Stimulated activated memory B cell treated with anti-CD40 and anti-IgM and Interleukin-4, amounts not matched to agents 10 μg/mL and 1 μg/mL and 100 μg/mL, for 72 hours (primary cell): ENCODE measurements around the gene ILDR2.

Experiments
- ATAC-seq: fragments of 150-1000 bp; cut with Tn5 transposase; 2 replicates; pipeline ENCODE4 v1.10.0; 2021
- H3K27ac Mint-ChIP-seq: one replicate; pipeline ENCODE4 v1.8.0; 2022; ENCODE audit warnings: mild to moderate bottlenecking, mixed read lengths
- H3K27me3 Mint-ChIP-seq: one replicate; pipeline ENCODE4 v1.8.0; 2022; ENCODE audit warnings: mixed read lengths
- H3K36me3 Mint-ChIP-seq: one replicate; pipeline ENCODE4 v1.8.0; 2022; ENCODE audit warnings: mixed read lengths
- H3K4me1 Mint-ChIP-seq: one replicate; pipeline ENCODE4 v1.8.0; 2022; ENCODE audit warnings: mixed read lengths
- H3K4me3 Mint-ChIP-seq: one replicate; pipeline ENCODE4 v1.8.0; 2022; ENCODE audit warnings: mild to moderate bottlenecking, moderate library complexity, mixed read lengths
- H3K9me3 Mint-ChIP-seq: one replicate; pipeline ENCODE4 v1.8.0; 2022; ENCODE audit warnings: mixed read lengths

ILDR2 gene

DNA sequence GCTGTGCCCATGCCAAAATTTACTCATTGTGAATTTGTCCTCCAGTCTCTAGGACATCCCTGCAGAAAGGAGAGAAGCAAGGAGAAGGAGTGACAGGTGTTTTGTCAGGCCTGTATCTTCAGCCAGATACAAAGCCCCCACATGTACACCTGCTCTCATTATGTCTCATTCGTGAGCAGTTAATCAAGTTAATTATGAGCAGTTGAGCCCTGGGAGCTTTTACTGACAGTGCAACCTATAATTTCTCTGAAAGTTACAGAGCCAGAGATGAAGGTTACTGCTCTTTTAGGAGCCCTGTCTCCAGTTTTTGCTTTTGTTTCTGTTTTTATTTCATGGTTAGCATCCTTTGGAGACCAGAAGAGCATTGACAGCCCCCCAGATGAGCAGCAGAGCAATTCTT lies 5.0 kb upstream of the ILDR2 start:
- no peak for ATAC-seq
- H3K9me3 Mint-ChIP-seq: no peaks in the 10 kb centered on the region
- no peak overlapping the region for H3K27ac Mint-ChIP-seq
- H3K4me1 Mint-ChIP-seq: peaks cover 10% of the 10 kb centered on the region
- H3K27me3 Mint-ChIP-seq: peaks cover 26% of the 10 kb centered on the region
- H3K36me3 Mint-ChIP-seq: no peaks in the 10 kb centered on the region
- H3K4me3 Mint-ChIP-seq: no peak overlapping the region

DNA sequence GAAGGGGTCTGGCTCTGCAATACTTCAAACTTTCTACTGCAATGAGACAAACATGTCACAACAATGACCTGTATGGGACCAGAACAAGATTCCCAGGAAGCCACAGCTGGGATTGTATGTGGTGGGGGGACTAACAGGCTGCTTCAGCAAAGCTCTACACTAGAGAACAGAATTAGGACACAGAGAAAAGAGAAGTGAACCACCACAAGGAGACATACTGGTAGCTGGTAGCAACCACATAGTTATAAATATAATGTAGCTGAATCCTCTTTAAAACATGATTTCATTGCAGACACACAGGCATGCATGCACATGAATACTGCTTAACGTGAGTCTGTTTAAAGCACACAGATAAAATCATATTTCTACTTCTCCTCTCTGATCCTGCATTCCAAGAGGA lies 3.5 kb upstream of the ILDR2 start:
- ATAC-seq: peak; percentile 52
- H3K4me3 Mint-ChIP-seq: no peak overlapping the region
- H3K27me3 Mint-ChIP-seq: peaks cover 26% of the 10 kb centered on the region
- no peaks in the 10 kb centered on the region for H3K36me3 Mint-ChIP-seq
- H3K4me1 Mint-ChIP-seq: peaks cover 24% of the 10 kb centered on the region
- no peak overlapping the region for H3K27ac Mint-ChIP-seq
- H3K9me3 Mint-ChIP-seq: no peaks in the 10 kb centered on the region

DNA sequence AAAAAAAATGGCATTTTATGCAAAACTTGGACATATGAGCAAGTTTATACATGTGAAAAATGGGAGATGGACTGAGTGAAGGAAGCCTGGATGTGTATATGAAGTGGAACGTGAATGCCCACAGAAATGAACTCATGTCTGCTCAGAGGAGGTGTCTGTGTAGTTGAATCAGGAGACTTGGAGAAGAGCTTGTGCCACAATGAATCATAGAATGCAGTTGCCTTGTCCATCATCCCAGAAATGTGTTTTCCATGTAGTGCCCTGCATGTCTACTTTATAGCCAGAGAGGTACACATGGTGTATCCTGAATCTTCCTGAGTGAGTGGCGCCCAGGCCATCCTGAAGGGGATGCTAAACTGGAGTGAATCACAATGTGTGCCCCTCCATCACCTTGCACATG lies 2.6 kb upstream of the ILDR2 start:
- H3K27me3 Mint-ChIP-seq: peaks cover 31% of the 10 kb centered on the region
- peaks cover 24% of the 10 kb centered on the region for H3K4me1 Mint-ChIP-seq
- H3K9me3 Mint-ChIP-seq: no peaks in the 10 kb centered on the region
- no peak for ATAC-seq
- no peak overlapping the region for H3K27ac Mint-ChIP-seq
- H3K36me3 Mint-ChIP-seq: no peaks in the 10 kb centered on the region
- H3K4me3 Mint-ChIP-seq: no peak overlapping the region

DNA sequence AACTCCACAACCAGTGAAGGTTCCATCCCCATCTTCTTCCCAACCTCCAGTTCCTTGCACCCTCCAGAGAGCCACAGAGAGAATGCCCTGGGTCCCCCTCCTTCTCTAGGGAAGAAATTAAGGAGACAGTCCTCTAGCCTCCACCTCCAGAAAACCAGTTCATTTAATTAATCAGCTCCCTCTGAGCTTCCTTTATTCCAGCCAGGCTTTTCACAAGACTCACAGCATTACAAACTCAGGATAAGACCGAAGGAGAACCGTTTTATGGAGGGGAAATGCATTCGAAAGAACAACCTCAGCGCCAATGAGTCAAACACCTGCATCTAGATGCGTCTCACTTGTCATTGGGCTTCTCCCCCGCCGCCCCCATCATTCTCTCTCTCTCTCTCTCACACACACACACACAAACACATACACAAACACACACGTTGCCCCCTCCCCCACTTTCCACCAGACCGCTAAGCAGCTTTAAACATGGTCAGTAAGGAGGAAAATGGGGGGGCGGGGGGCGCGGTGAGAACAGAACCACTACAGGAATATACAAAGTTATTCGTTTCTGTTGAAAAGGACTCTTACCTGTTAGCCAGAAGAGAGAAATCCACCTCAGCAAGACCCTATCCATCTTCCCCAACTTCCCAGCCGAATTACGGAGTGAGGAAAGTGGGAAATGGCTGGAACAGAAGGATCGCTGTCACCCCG lies 544 bp downstream of the ILDR2 start:
- no peak overlapping the region for H3K27ac Mint-ChIP-seq
- no peaks in the 10 kb centered on the region for H3K36me3 Mint-ChIP-seq
- peaks cover 24% of the 10 kb centered on the region for H3K4me1 Mint-ChIP-seq
- peak overlapping the region; percentile 70 for H3K4me3 Mint-ChIP-seq
- H3K27me3 Mint-ChIP-seq: peaks cover 56% of the 10 kb centered on the region
- no peak for ATAC-seq
- no peaks in the 10 kb centered on the region for H3K9me3 Mint-ChIP-seq

DNA sequence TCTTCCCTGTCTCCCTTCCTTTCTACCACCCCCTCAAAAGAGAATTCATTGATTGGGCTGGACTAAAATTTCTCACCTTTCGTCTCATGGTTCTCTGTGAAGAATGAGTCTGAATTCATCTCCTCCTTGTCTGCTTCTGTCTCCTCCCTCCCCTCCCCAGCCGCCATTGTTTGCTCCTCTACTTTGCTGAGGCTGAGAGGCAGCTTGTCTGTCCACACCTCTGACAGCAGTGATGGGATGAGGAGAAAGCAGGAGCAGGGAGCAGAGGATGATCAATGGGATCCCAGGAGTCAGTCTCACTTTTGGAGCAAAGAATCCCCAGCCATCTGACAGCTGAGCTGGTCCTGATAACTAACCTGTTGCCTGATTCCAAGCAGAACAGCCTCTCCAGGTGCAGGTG lies 2.5 kb downstream of the ILDR2 start:
- Mint-ChIP-seq H3K9me3 (no peaks in the 10 kb centered on the region), H3K27ac (no peak overlapping the region), H3K4me3 (no peak overlapping the region), H3K4me1 (peaks cover 24% of the 10 kb centered on the region), H3K36me3 (no peaks in the 10 kb centered on the region), H3K27me3 (peaks cover 72% of the 10 kb centered on the region)
- ATAC-seq: no peak

DNA sequence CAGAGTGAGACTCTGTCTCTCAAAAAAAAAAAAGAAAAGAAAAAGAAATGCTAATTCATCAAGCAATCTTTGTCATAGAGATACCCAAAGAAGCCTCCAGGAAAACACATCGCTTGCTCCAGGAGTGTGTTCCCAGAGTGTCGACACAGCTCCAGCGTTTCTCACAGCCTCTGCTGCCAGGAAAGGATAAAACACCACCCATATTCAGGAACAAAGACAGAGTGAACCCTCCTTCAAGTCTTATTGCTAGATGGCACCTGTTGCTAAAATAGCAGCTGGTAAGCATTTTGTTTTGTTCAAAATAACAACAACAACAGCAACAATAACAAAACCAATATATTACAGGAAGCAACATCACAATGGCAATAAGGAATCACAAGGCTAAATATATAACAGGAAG lies 3.1 kb downstream of the ILDR2 start:
- ATAC-seq: no peak
- Mint-ChIP-seq H3K4me1 (peaks cover 24% of the 10 kb centered on the region), H3K36me3 (no peaks in the 10 kb centered on the region), H3K27me3 (peaks cover 77% of the 10 kb centered on the region), H3K4me3 (no peak overlapping the region), H3K9me3 (no peaks in the 10 kb centered on the region), H3K27ac (no peak overlapping the region)

DNA sequence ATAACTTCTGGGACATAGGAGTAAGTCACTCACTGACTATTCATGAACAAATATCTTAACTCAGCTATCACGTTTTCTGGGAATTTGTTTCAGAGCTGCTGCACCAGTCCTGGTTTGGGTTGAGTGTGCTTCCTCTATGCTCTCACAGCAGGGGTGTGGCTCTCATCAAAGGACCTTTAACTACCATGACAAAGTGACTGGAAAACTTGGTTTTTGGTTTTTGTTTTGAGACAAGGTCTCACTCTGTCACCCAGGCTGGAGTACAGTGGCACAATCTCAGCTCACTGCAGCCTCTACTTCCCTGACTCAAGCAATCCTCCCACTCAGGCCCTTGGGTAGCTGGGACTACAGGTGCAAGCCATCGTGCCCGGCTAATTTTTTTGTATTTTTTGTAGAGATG lies 4.1 kb downstream of the ILDR2 start:
- ATAC-seq: no peak
- Mint-ChIP-seq H3K27ac (no peak overlapping the region), H3K4me3 (no peak overlapping the region), H3K4me1 (peaks cover 21% of the 10 kb centered on the region), H3K27me3 (peaks cover 71% of the 10 kb centered on the region), H3K9me3 (no peaks in the 10 kb centered on the region), H3K36me3 (no peaks in the 10 kb centered on the region)

DNA sequence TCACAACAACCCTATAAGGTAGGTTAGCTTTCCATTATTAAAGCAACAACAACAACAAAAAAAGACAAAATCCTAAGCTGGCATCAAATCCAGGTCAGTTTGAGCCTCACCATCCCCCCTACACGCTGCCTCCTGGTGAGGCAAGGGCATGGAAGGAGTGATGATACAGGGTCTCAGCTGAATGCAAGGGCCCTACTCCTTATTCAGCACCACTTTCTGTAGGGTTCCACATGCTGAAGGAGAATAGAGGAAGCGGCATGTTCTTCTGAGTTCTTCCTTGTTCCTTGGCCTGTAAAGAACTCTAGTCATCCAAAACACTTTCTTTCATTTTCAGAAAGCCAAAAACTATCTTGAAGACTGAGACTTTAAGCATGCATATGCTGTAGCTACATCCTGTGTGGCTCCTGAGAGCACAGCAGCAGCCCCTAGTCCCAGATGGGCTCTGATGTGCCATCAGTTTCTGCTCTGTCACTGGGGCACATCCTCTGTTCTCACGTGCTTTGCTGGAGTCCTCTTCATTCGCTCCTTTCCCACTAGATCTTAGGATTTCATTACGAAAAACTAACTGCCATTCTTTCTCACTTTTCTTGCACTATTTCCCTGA lies 6.2 kb downstream of the ILDR2 start:
- Mint-ChIP-seq H3K9me3 (no peaks in the 10 kb centered on the region), H3K4me3 (no peak overlapping the region), H3K27me3 (peaks cover 55% of the 10 kb centered on the region), H3K27ac (no peak overlapping the region), H3K36me3 (no peaks in the 10 kb centered on the region), H3K4me1 (peaks cover 4% of the 10 kb centered on the region)
- peak; percentile 12 for ATAC-seq

DNA sequence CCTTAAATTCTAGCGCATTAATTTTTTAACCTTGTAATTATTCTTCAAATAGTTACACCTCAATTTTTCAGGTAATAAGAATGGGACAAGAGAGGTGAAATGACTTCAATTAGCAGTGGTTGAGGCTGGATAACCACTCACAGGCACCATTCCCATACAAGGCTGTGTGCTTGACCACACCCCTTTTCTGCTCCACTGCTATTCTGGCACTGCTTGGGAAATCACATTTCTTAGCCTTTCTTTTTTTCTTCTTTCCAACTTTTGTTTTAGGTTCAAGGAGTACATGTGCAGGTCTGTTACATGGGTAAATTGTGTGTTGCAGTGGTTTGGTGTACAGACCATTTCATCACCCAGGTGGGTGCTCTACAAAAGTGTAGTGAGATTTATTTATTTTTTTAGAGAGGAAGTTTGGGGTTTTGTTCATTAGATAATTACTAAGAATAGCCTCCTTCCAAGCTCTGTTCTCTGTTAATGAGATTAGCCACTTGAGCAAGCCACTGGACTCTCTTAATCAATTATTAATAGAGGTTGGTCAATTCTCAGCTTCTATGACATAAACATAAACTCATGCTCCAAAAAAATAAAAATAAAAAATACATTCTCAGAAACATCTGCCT lies 14.4 kb downstream of the ILDR2 start:
- Mint-ChIP-seq H3K4me3 (no peak overlapping the region), H3K27me3 (peaks cover 12% of the 10 kb centered on the region), H3K4me1 (no peaks in the 10 kb centered on the region), H3K9me3 (peaks cover 6% of the 10 kb centered on the region), H3K36me3 (no peaks in the 10 kb centered on the region), H3K27ac (no peak overlapping the region)
- ATAC-seq: no peak

DNA sequence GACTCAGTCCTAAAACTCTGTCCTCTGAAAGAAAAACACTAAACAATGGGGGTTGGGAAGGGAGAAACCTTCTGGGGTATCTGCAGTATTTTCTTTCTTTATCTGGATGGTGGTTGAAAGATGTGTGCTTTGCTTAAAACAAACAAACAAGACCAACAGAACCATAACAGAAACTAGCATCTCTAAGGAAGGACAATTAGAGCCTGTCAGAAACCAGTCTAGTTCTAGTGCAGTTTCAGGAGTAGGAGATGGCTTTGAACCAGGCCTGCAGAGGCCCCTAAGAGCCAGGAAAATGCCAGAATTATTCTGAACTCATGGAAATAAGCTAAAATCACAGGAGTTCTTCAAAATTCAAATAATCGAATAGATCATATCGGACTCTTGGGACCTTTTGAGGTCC lies 18.5 kb downstream of the ILDR2 start:
- no peak overlapping the region for H3K4me3 Mint-ChIP-seq
- no peaks in the 10 kb centered on the region for H3K4me1 Mint-ChIP-seq
- H3K27ac Mint-ChIP-seq: no peak overlapping the region
- peaks cover 24% of the 10 kb centered on the region for H3K27me3 Mint-ChIP-seq
- ATAC-seq: no peak
- H3K36me3 Mint-ChIP-seq: no peaks in the 10 kb centered on the region
- H3K9me3 Mint-ChIP-seq: peaks cover 6% of the 10 kb centered on the region

DNA sequence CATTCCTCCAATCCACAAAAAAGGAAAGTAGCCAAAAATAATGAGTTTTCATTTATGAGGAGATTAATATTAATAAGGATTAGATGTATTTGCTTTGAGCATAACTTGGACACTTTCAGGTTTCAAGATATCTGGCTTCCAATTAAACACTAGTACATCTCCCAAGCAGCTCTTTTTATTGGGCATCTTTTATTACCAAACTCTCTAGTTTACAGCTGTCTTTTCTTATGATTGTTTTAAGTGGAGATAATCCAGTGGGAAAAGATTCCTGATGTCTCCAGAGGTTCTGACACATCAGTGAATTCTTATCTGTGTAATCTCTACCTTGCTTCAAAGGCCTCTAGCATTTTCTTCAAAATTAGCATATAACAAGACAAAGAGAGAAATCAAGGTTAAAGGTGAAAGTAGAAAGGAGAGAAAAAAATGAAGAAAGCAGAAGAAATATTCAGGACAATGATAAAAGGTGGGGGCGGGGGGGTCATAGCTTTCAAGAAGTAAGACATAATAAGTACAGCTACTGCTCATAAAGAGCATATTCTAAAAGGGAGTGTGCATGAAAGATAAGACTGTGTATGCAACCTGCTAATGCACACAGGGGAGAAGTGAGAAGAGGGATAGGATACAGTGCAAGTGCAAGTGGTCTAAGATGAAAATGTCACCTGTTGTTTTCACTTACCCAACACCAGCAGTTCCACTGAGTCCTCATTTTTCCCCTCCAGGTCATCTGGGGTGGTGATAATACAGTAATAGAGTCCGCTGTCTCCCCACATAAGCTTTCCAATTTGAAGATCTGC lies 19.1 kb downstream of the ILDR2 start:
- no peak overlapping the region for H3K4me3 Mint-ChIP-seq
- H3K36me3 Mint-ChIP-seq: no peaks in the 10 kb centered on the region
- no peak overlapping the region for H3K27ac Mint-ChIP-seq
- H3K27me3 Mint-ChIP-seq: peaks cover 24% of the 10 kb centered on the region
- no peak for ATAC-seq
- no peaks in the 10 kb centered on the region for H3K4me1 Mint-ChIP-seq
- H3K9me3 Mint-ChIP-seq: peaks cover 6% of the 10 kb centered on the region

DNA sequence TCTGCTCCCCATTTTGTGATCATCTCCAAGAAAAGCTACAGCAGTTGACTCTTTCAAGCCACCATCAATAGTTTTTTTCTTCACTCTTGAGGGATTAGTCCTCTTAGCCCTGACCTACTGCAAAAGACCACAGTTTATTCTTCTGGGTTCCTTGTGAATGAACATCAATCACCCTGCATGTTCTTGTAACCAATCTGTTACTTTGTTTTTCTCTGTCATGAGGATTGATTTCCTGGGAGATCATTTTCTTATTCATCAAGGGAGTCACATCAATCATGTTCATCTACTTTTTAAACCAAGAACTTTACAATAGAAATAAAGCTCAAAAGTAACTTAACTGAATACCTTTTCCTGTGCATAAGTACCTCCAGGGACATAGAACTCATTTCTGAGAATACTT lies 21.8 kb downstream of the ILDR2 start:
- H3K27ac Mint-ChIP-seq: no peak overlapping the region

DNA sequence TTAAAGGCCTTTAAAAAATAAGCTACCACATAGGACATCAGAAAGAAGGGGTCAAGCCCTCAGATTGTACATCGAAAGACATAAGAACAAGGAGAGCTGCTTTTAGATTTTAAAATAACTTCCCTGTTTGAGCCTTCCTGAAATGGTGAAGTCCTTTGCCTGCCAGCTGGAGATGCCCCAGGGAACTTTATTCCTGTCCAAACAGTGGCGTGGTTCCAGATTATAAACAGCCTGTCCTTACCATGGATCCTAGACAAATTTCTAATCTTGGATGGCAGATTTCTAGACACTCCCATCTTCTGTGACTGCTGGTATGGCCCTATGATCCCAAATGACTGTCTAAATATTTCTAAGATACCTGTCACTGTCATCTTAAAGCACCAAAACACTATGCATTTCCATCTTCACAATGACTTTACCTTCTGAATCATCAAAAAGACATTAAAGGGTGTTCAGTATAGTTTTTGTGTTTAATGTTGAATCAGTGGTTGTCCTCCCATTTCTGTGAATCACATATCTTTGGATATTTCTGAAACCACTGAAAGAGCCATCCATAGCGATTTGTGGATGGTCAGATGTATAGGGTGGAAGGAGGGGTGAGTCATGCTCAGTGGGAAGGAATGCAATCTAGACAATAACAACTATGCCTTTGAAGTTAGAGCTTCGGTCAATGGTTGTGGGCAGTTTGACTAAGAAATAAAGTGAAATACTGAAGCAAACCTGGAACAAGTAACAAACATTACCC lies 23.2 kb downstream of the ILDR2 start:
- Mint-ChIP-seq H3K9me3 (no peaks in the 10 kb centered on the region), H3K4me3 (no peak overlapping the region), H3K27me3 (peaks cover 39% of the 10 kb centered on the region), H3K27ac (no peak overlapping the region), H3K4me1 (peaks cover 10% of the 10 kb centered on the region), H3K36me3 (no peaks in the 10 kb centered on the region)
- no peak for ATAC-seq

More for the DNA sequence above, 21.8 kb downstream of the ILDR2 start:
- no peaks in the 10 kb centered on the region for H3K36me3 Mint-ChIP-seq
- peaks cover 29% of the 10 kb centered on the region for H3K27me3 Mint-ChIP-seq
- ATAC-seq: no peak
- no peaks in the 10 kb centered on the region for H3K4me1 Mint-ChIP-seq
- H3K4me3 Mint-ChIP-seq: no peak overlapping the region
- peaks cover 3% of the 10 kb centered on the region for H3K9me3 Mint-ChIP-seq

DNA sequence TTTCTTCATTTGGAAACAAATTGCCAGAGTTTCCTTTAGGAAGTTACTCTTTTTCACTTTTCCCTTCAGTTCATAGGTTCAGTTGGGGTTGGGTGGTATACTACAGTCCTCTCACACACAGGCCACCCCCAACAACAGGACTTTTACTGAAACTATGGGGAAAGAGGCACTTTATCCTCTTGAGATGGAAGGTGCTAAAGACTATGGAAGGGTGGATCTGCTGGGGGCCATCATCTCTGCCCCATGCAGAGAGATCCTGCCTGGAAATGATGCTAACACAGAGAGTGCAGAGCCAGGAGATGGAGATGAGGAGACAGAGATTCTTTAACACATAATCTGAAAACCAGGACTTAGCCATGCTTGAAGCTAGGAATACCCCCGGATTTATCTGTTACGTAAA lies 24.3 kb downstream of the ILDR2 start:
- no peak overlapping the region for H3K27ac Mint-ChIP-seq
- no peak overlapping the region for H3K4me3 Mint-ChIP-seq
- H3K27me3 Mint-ChIP-seq: peaks cover 49% of the 10 kb centered on the region
- H3K9me3 Mint-ChIP-seq: no peaks in the 10 kb centered on the region
- H3K36me3 Mint-ChIP-seq: no peaks in the 10 kb centered on the region
- H3K4me1 Mint-ChIP-seq: peaks cover 11% of the 10 kb centered on the region
- ATAC-seq: no peak

DNA sequence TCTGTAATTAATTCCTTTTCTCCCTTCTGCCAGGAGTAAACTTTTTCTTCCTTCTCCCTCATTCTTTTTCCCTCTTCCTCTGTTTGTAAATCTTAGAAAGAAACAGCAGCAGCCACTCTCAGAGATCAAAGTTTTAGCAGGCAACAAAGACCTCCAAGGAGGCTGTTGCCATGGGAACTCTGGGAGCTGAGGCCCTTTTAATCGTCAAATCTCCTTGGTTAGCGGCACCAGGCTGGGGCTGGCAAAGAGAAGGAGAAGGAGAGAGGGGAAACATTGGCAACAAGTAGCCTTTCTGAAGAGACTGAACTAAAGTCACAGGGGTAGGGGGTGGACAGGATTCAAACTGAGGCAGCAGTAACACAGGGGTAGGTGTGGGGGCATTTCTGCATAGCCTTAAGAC lies 25.2 kb downstream of the ILDR2 start:
- no peaks in the 10 kb centered on the region for H3K9me3 Mint-ChIP-seq
- peaks cover 11% of the 10 kb centered on the region for H3K4me1 Mint-ChIP-seq
- no peak overlapping the region for H3K4me3 Mint-ChIP-seq
- ATAC-seq: no peak
- H3K36me3 Mint-ChIP-seq: no peaks in the 10 kb centered on the region
- peaks cover 57% of the 10 kb centered on the region for H3K27me3 Mint-ChIP-seq
- no peak overlapping the region for H3K27ac Mint-ChIP-seq
